HG03442 (cell line): ENCODE measurements around the gene INPP5K.

ENCODE experiments used
- ATAC-seq: cut with Tn5 transposase; IDR thresholded peaks from one replicate; pipeline ENCODE4 v1.9.1; 2021; ENCODE audit warnings: mild to moderate bottlenecking, moderate library complexity; ENCODE audit not compliant: unreplicated experiment

Gene INPP5K

DNA sequence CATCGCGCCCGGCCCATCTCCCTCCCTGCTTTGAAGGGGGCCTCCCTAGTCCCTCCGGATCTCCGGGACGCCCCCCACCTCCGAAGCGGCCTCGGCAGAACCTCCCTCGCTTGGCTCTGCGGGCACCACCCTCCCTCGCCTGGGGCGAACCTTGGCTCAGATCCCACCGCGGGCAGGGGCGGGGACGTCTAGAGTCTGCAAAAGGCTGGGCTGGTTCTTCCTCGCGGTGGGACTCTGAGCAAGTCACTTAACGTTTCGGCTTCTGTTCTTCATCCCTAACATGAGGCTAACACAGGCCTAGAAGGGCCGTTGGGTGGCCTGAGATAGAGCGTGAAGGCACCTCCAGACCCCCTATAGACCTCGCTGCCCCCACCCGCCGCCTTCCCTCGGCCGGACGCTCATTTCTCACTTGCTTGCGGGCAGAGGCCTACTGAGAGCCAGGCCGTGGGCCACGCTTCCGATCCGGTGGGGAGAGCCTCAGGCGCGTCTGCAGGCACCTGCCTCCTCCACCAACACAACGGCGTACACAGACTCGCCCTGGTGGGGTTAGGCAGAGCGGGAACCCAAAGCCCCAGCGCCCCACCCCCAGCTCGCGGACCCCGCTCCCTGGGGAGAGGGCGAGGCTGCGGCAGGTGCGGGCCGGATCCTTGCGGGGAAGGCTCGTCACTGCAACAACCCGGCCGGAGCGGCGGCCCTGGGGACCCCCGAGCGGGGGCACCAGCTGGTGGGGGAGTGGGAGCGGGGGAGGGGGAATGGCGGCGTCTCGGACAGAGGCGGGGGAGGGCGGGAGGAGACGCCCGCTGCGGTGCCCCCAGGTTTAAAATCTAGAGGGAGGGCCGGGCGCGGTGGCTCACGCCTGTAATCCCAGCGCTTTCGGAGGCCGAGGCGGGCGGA, 29.4 kb downstream of the INPP5K start:
- ATAC-seq = no peak

DNA sequence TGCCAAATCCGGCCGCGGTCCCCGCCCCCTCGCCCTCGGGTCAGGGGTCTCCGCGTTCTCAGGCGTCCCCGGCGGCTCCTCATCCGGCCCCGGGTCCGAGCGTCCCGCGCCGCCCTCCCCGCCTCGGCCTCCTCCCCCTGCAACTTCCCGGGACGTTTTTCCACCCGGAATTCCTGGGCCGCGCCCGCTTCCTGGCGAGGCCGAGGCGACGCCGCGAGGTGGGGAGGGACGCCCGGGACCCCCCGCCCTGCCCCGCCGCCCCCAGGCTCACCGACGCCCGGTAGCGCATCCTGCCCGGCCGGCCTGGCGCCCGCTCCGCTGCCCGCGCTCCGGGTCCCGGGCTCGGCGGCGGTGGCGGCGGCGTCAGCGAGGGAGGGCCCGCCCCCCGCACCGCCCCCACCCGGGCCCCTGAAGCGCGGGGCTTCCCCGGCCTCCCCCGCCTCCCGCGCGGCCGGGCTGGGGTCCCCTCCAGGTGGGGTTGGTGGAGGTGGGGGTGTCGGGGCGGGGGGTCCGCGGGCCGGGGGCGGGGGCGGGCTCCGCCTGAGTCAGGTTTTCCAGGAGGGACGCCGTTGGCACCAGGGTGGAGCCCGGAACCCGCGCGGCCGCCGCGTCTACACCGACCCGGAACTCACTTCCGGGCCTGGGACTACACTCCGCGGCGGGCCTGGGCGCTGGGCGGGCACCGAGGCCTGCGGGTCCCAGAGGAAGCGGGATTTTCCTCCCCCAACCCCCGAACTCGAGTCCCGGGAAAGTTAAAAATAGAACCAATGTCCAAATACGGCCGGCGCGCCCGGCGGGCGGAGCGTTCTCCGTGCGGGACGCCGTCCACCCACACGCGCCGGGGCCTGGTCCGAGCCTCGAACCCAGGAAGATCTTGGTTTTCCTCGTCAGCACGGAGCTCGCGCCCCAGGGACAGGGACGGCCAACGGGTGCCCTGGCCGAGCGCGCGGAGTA, 30.7 kb downstream of the INPP5K start:
- peak; percentile 42 for ATAC-seq

DNA sequence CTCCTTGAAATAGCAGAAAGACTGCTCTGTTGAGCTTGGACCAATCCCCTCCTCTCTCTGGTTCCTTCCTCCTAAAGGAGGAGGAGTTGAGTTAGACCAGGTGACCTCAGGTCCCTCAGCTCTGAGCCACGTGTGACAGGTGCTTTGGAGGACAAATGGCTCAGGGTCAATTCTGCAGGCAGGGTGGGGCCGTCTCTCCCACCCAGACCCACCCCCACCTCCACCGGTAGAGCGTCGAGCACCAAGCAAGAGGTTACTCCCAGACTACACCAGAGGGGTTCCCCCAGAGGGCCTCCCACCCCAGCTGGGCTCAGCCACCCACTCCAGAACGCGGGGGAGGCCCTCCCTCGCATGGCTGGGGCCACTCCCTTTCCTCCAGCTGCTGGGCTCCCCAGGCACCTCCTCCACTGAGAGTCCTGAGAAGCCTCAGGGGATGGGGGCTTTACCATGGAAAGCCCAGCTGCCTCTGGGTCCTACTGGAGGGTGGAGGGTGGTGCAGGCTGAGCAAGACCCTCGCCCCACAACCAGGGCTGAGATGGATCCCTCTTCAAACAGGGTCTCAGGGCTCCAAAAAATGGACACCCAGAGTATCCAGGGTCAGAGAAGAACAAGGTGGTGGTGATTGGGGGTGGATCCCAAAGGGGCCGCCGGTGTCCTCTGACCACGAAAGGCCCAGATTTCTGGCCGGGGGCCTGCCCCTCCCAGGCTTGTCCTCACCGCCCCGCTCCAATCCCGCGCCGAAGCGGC, 31.6 kb downstream of the INPP5K start:
- ATAC-seq = peak; percentile 35

DNA sequence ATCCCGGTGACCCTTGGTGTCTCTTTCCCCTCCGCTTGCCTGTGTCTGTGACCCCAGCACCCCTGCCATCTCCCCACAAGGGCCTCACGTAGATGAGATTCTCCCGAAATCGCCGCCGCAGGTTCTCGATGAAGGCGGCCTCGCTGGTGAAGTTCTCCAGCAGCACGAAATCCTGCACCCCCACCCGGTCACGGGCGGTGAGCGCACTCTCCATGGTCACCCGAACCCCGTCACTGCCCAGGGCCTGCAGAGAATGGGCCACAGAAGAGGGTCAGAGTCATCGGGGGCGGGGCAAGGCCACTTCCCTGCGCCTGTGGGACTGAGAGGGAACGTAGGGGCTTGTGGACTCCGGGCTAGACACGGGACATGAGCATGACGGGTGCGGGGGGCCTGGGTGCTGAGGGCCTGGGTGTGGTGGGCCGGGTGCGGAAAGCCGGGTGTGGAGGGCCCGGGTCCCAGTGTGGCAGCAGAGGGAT, 32.3 kb downstream of the INPP5K start:
- ATAC-seq = no peak

DNA sequence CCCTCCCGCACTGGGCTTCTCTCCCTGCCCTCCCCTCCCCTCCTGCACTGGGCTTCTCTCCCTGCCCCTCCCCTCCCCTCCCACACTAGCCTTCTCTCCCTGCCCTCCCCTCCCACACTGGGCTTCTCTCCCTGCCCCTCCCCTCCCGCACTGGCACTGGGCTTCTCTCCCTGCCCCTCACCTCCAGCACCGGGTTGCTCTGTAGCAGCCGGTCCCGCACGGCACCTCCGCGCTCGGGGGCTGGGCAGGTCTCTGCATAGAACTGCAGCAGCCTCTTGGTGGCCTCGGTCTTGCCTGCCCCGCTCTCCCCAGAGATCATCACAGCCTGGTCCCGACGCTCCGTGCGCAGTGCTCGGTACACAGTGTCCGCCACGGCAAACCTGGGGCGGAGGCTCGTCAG, 33.7 kb downstream of the INPP5K start:
- no peak for ATAC-seq

DNA sequence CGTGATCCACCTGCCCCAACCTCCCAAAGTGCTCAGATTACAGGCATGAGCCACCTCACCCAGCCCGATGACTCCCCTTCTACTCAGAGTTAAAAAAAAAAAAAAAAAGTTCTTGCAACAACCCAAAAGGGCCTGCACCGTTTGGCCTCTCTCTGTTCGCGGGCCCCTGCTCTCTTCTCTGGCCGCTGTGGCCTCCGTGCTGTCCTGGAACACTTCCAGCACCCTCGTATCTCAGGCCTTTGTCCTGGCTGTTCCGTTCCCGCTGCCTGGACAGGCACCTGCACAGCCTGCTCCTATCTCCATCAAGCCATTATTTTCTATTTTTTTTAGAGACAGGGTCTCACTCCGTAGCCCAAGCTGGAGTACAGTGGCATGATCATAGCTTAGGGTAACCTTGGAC, 34.7 kb downstream of the INPP5K start:
- no peak for ATAC-seq

DNA sequence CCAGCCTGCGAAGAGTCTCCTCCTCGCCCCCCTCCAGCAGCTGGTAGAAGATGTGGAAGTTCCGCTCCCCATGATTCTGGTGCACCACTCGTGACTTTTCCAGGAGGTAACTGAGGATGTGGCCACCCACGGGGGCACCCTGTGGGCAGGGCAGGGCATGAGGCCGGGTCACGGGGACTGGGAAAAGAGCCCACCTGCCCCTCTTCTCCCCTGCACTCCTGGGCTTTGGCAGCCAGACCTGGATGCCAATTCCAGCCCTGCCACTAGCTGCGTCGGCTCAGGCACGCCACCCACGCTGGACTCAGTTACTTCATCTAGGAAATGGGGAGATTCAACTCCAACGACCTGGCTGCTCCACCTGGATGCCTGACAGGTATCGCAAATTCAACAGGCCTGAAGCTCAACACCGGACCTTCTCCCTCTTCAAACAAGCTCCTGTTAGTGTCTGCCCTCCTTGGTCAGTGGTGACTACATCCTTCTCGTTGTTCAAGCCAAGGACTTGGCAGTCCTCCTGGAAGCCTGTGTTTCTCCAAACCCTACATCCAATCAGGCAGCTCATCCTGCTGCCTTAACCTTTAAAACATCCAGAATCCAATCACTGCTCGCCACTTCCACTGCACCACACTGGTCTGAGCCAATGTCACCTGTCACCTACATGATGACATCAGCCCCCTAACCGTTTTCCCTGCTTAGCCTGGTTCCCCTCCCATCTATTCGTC, 35.5 kb downstream of the INPP5K start:
- ATAC-seq = no peak

DNA sequence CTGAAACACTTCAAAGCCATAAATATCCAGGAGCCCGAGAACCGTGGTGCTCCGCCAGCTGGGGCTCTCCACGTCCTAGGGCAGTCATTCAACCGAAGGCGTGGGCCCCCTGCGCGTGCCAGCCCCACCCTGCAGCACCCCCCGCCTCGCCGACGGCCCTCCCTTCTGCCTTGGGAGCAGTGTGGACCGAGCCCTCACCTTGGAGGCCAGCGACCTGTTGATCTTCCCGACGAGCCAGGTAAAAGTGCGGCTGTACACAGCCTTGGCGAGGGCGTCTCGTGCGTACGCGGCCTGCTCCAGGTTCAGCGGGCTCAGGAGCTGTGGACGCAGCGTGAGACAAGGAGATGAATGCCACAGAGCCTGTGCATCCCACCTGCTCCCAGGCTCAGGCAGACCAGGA, 38.0 kb downstream of the INPP5K start:
- no peak for ATAC-seq

DNA sequence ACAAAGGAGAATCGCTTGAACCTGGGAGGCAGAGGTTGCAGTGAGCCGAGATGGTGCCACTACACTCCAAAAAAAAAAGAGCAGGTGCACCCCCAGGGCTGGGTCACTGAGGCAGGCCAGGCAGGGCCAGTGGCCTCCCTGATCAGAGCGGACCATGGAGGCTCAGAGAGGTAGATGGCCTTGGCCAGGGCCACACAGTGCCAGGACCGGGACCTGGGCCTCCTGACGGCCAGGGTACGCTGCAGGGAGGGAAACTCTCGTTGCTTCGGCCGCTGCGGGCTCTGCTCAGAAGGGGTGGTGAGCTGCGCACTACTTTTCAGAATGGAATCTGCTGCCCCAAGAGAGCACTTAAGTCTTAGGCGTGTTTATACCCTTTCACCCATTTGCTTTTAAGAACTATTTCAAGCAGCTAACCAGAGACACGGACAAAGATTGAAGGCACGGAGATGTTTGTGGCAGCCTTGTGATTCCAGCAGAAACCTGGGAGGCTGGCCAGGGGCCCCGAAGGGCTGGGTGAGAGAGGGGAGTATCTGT, 41.0 kb downstream of the INPP5K start:
- no peak for ATAC-seq

DNA sequence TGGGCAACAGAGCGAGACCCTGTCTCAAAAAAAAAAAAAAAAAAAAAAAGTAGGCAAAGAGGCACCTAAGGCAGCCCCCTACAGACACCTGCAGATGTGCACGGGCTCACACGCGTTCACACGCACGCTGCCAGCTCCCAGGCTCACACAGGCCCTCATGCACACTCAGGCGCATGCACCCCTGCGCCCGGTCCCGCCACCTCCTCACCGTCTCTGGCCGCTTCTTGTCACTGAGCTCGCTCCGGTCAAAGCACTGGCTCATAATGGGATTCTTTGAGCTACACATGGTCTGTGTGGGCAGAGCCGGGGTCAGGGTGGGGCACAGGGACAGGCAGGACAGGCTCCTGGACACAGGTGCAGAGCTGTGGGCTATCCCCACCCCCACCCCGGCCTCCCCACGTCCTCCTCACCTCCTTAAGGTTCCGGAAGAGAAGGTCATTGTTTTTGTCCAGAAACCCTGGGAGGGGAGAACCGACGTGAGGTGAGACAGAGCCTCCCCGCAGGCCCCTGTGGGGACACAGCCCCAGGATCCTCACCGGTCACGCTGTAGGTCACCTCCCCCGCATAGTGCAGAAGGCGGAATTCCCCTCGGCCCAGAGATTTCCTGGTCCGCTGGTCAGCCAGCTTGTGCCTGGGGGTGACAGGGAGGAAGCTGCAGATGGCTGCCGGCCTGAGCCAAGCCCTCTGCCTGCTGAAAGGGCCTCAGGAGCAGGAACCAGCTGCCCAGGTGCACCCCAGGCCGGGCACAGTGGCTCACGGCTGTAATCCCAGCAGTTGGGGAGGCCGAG, 41.8 kb downstream of the INPP5K start:
- ATAC-seq = peak; percentile 58

DNA sequence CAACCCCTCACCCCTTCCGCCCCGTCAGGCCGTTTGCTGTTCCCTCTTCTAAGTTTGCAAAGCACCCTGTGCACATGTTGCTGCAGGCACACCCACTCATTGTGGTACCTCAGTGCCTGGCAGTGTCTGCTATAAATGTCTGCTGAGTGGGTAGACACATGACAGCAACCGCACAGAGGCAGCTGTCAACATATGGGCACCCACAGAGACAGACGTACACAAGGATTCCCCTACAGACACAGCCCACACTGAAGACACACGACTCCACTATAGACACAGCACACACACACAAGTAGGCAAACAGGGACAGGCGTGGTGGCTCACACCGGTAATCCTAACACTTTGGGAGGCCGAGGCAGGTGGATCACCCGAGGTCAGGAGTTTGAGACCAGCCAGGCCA, 42.6 kb downstream of the INPP5K start:
- no peak for ATAC-seq

DNA sequence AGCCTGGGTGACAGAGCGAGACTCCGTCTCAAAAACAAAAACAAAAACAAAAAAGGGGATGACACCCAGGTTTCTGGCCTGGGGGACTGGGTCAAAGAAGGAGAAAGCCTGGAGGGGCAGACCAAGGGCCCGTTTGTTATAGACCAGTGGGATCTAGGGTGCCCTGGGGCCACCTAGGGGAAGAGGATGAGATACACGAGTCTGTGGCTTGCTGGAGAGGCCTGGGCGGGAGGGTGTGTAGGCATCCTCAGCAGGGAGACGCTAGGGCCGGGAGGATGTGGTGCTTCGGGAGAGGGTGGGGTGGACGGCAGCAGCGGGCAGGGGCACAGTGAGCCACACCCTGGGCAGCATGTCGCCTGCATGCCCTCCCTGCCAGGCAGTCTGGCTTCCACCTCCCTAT, 43.2 kb downstream of the INPP5K start:
- no peak for ATAC-seq

DNA sequence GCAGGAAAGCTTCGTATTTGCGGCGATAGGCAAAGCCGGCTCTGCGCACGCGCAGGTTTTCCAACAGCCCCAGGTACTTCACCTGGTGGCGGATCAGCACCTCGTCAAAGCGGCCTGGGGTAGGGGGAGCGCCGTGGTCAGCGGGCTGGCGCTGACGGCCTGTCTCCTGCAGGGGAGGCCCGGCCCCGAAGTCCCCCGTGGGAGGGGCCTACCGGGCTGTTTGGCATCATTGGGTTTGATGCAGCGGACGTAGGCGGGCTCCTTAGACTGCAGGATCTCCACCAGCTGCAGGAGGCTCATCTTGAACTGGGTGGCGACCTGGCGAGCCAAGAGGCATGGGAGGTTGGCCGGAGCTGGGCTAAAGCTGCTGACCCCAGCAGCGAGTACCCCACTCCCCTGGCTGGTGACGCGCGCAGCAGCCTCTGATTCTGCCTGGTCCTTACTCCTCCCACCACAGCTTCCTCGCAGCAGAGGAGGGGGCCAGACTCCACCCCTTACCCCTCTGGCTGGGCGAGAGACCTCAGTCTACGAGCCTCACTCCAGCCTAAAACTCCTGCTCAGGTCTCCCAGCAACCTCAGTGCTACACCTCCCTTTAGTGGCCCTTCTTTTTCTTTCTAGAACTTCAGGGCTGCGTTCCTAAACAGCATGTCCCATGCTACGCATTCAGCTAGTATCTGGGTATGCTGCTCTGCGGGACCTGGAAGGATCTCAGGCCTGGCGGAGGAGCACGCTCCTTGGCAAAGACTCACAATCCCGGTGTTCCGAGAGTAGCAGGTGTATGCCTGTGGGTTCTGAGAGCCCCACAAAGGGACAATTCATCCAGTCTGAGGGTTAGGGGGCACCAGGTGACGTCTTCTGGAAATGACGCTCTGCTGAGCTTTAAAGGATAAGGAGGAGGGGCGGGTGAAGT, 44.2 kb downstream of the INPP5K start:
- ATAC-seq = no peak

DNA sequence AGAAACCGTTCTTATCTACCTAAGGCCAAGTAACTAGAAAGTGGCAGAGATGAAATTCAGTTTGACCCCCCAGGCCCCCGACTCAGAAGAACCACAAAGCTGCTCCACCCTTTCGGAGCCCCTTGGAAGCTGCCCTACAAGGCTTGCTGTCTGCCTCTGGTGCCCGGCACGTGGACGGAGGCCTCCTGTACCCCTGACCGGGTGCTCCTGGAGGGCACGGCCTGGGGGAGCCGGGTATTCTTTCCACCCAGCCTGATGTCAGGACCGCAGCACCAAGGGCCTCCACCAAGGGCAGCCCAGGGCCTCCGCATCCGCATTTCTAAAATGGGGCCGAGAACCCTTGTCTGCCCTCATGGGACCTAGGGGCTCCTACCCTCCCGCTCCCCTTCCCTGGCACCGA, 44.9 kb downstream of the INPP5K start:
- no peak for ATAC-seq

DNA sequence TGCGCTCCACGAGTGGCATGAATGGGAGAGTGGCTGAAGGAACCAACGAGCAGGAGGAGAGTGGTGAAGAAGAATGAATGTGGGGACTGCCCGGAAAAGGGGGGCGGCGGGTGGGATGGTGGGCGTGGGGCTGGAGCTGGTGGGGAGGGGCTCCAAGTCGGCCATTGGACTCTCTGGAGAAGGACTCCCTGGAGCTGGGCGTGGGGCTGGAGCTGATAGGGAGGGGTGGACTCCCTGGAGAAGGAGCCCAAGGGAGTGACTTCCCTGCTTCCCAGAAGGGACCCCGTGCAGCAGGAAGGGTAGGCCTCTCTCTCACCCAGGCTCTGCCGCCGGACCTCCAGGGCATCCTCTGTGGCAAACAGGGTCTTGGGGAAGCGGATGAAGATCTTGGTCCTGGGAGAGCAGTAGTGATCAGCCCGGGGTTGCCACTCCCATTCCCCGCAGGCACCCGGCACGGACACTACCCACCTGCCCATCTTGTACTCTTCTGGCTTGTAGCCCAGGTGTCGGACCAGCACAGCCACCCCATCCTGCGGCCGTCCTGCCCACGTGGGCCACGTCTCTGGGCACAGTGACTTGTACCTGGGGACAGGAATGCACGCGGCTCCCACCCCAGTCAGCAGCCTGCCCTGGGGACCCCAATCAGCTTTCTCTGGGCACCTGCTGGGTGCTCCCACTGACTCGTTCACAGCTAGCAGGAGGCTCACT, 45.5 kb downstream of the INPP5K start:
- ATAC-seq = no peak

DNA sequence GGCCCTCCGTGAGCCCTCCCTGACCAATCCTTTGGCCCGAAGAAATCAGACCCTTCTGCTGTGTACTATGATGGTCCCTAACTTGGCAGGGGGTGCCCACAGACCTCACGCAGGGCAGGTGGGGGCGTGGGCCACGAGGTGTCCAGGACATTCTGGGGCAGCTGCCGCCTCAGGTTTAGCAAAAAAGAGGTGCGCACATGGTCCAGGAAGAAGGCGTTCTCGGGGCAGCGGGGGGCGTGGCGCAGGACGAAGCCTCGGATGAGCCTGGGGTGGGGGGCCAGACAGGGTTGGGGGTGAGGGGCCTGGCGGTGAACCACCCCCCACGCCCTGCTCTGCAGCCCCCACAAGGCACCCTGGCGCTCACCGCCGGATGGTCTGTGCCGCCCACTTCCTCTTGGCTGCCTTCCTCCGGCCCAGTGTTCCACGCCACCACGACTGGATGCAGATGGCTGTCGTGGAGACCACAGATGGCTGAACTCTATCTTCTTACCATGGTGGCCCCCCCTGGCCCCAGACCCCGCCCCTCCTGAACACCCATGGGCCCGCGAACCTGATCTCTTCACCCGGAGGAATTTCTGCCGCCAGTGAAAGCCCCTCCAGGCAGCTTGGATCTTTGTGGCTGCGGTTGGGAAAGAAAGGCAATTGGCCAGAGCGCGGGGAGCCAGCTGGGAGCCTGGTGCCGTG, 46.2 kb downstream of the INPP5K start:
- ATAC-seq = no peak

DNA sequence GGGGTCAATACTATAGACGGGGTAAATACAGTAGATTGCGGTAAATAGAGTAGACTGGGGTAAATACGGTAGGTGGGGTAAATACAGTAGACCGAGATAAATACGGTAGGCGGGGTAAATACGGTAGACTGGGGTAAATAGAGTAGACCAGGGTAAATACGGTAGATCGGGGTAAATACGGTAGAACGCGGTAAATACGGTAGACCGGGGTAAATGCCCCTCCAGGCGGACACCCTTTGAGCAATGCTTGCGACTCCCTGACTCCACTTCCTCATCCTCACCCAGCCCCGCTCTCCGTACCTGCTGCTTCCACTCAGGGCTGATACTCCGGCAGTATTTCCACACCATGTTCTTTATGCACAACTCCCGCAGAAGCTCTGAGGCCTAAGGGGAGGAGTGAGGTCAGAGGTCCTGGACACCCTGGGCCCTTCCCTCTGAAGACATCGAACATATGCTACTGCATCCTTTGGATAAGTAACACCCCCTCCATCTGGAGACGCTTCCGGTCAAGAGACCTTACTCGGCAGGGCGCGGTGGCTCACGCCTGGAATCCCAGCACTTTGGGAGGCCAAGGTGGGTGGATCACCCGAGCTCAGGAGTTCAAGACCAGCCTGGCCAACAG, 47.1 kb downstream of the INPP5K start:
- no peak for ATAC-seq
